ENCODE results near the gene DPF3. TPM values are rescaled to one million over a fixed set of nuclear protein-coding genes. Genes with fewer than 3 reads are reported as not detected.

The DPF3 gene
- total RNA-seq, 1 experiment from 2014 or later = 0.31 TPM

DNA sequence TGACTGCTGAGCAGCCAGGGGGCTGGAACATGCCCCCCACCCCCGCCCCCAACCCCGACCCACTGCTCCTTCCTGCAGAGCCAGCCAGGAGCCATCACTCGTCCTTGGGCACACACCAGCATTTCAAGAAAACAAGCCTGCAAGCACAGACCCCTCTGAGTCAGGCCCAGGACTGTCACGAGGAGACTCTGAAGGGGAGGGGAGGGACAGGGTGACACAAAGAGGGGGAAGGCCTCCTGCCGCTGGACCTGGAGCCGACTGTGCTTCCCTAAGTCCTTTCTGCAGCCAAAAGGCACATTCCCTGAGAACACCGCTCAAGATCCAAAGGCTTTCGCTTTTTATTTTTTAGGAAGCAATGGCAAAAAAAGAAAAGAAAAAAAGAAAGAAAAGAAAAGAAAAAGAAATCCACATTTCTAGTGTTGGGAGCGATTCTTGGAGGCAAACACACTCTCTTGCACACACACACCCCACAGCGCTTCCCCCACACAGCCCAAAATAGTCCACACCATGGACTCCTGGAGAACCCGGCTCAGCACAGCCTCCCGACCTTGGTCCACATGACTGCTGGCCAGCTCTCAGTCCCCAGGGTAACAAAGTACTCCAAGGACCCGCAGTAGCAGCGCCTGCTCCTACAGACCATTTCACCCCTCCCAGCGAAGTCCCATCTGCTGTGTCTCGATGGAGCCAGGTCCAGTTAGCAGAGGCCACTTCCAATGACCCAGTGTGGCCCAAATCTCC is 101.7 kb downstream of the DPF3 start:
- ATAC-seq = no peak
- Mint-ChIP-seq H3K36me3 (no peaks in the 10 kb centered on the region), H3K4me1 (peaks cover 43% of the 10 kb centered on the region), H3K9me3 (no peaks in the 10 kb centered on the region), H3K4me3 (no peak overlapping the region), H3K27me3 (ENCODE audit: low read depth) (no peaks in the 10 kb centered on the region), H3K27ac (no peak overlapping the region)
- no peak for DNase-seq (ENCODE audit: low spot score)
- ChIA-PET POLR2A (no interaction called here), CTCF (no interaction called here)
- TF ChIP-seq ZNF281 (CRISPR knock-in tag; IDR thresholded peaks at IDR 0.05) = no peak
- TF ChIP-seq, protein P1, sequence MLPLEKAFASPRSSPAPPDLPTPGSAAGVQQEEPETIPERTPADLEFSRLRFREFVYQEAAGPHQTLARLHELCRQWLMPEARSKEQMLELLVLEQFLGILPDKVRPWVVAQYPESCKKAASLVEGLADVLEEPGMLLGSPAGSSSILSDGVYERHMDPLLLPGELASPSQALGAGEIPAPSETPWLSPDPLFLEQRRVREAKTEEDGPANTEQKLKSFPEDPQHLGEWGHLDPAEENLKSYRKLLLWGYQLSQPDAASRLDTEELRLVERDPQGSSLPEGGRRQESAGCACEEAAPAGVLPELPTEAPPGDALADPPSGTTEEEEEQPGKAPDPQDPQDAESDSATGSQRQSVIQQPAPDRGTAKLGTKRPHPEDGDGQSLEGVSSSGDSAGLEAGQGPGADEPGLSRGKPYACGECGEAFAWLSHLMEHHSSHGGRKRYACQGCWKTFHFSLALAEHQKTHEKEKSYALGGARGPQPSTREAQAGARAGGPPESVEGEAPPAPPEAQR (CRISPR knock-in tag; IDR thresholded peaks at IDR 0.05) = no peak

- ATAC-seq = no peak
- H3K27me3 Mint-ChIP-seq (ENCODE audit: low read depth) = no peaks in the 10 kb centered on the region
- H3K9me3 Mint-ChIP-seq = no peaks in the 10 kb centered on the region
- H3K4me3 Mint-ChIP-seq = no peak overlapping the region
- H3K36me3 Mint-ChIP-seq = no peaks in the 10 kb centered on the region
- peaks cover 32% of the 10 kb centered on the region for H3K4me1 Mint-ChIP-seq
- CTCF ChIA-PET = interaction anchor here (0.9 kb wide), 1 partner anchor 188 kb away, joined by 3 read pairs; no protein-coding TSS in a partner anchor
- POLR2A ChIA-PET = no interaction called here
- TF ChIP-seq IRF2 (CRISPR knock-in tag; IDR thresholded peaks at IDR 0.05; ENCODE audit: borderline replicate concordance, low read depth) (no peak), NFE2L1 (CRISPR knock-in tag; IDR thresholded peaks at IDR 0.05) (no peak), SP1 (CRISPR knock-in tag; conservative IDR thresholded peaks at IDR 0.05) (no peak), FOXP1 (CRISPR knock-in tag; IDR thresholded peaks at IDR 0.05; ENCODE audit: borderline replicate concordance) (no peak), ATF2 (CRISPR knock-in tag; IDR thresholded peaks at IDR 0.05; ENCODE audit: borderline replicate concordance, low read depth) (no peak), MYBL2 (CRISPR knock-in tag; IDR thresholded peaks at IDR 0.05) (no peak), PRDM15 (CRISPR knock-in tag; IDR thresholded peaks at IDR 0.05) (no peak), GRHL2 (CRISPR knock-in tag; IDR thresholded peaks at IDR 0.05; ENCODE audit: insufficient replicate concordance, severe bottlenecking) (no peak), FOXK1 (CRISPR knock-in tag; IDR thresholded peaks at IDR 0.05) (no peak), CBFB (CRISPR knock-in tag; IDR thresholded peaks at IDR 0.05; ENCODE audit: low read depth) (no peak), MXD4 (CRISPR knock-in tag; IDR thresholded peaks at IDR 0.05; ENCODE audit: borderline replicate concordance) (no peak), AFF4 (CRISPR knock-in tag; IDR thresholded peaks at IDR 0.05; ENCODE audit: borderline replicate concordance) (no peak)
- TF ChIP-seq, protein P2, sequence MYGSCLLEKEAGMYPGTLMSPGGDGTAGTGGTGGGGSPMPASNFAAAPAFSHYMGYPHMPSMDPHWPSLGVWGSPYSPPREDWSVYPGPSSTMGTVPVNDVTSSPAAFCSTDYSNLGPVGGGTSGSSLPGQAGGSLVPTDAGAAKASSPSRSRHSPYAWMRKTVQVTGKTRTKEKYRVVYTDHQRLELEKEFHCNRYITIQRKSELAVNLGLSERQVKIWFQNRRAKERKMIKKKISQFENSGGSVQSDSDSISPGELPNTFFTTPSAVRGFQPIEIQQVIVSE (CRISPR knock-in tag; IDR thresholded peaks at IDR 0.05; ENCODE audit: borderline replicate concordance) = no peak
- TF ChIP-seq, protein P3, sequence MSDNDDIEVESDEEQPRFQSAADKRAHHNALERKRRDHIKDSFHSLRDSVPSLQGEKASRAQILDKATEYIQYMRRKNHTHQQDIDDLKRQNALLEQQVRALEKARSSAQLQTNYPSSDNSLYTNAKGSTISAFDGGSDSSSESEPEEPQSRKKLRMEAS (CRISPR knock-in tag; IDR thresholded peaks at IDR 0.05) = no peak
- TF ChIP-seq, protein P4, sequence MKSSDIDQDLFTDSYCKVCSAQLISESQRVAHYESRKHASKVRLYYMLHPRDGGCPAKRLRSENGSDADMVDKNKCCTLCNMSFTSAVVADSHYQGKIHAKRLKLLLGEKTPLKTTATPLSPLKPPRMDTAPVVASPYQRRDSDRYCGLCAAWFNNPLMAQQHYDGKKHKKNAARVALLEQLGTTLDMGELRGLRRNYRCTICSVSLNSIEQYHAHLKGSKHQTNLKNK (CRISPR knock-in tag; IDR thresholded peaks at IDR 0.05) = no peak
- no peak for DNase-seq (ENCODE audit: low spot score)
- no peak overlapping the region for H3K27ac Mint-ChIP-seq
Observed at GRCh38 chr14:72790887-72791566, 102.9 kb downstream of the DPF3 start.
